A549 (cell line): ENCODE data around the gene DACH2. TPM values are rescaled to one million over a fixed set of nuclear protein-coding genes. Genes with fewer than 3 reads are reported as not detected.
A peak's percentile ranks its signal among the peaks of the same experiment; 100 is the strongest.

Experiments
- ATAC-seq, 2 experiments: fragments of 200-7000 bp in 1 of 2; fragments of >200 bp in 1 of 2; cut with Nextera tagmentation in 1 of 2; cut with Tn5 transposase in 1 of 2; 3 replicates each; pipeline versions ENCODE4 v1.8.0 to v1.9.1; 2018 to 2020; ENCODE audit warnings: mild to moderate bottlenecking in 1 of 2, moderate library complexity in 1 of 2
- CTCF ChIA-PET: fragments of 300-600 bp; sonication (Branson Sonifier 250); formaldehyde crosslinking; extraction: SDS; loops from one replicate; lab custom pipeline; 2021; ENCODE audit warnings: antibody characterized with exemption, inconsistent platforms; lab: Yijun Ruan, JAX
- POLR2A ChIA-PET: fragments of 350-600 bp; formaldehyde crosslinking; extraction: SDS; loops from one replicate; lab custom pipeline; 2021; ENCODE audit warnings: antibody characterized with exemption, inconsistent platforms; lab: Yijun Ruan, JAX
- DNase-seq, 2 experiments: peaks; one replicate each; pipeline versions ENCODE4 v3.0.0 to v3.0.0-alpha.2; 2011 to 2016; ENCODE audit warnings: low read depth in 1 of 2, low spot score in 1 of 2
- FAIRE-seq: peaks from 2 replicates; lab custom pipeline; 2011; peaks lifted over from hg19 to GRCh38; lab: Jason Lieb, UNC
- H3K27ac ChIP-seq, 2 experiments: fragments of >200 bp; sonication (Bioruptor Twin); formaldehyde crosslinking; 3 replicates each; pipeline ENCODE4 v1.5.1; 2016 to 2017
- H3K4me1 ChIP-seq: fragments of >200 bp; sonication (Bioruptor Twin); formaldehyde crosslinking; 3 replicates; pipeline ENCODE4 v1.6.1; 2016
- H3K4me2 ChIP-seq: fragments of >200 bp; sonication (Bioruptor Twin); formaldehyde crosslinking; 3 replicates; pipeline ENCODE4 v1.6.1; 2016
- H3K4me3 ChIP-seq: fragments of >200 bp; sonication (Bioruptor Twin); formaldehyde crosslinking; 3 replicates; pipeline ENCODE4 v1.5.1; 2016
- H3K9me3 ChIP-seq: fragments of >200 bp; sonication (Bioruptor Twin); formaldehyde crosslinking; 3 replicates; pipeline ENCODE4 v1.6.1; 2016
- ATOH8 ChIP-seq: fragments of 250-450 bp; sonication (Bioruptor Pico); IDR thresholded peaks from 2 replicates; pipeline ENCODE4 v1.5.0; 2020; ENCODE audit warnings: low read depth, mild to moderate bottlenecking, moderate library complexity
- BCL3 ChIP-seq: fragments of >200 bp; sonication (Bioruptor Twin); formaldehyde crosslinking; IDR thresholded peaks from 3 replicates; pipeline ENCODE4 v1.6.1; 2016
- CHD4 ChIP-seq: fragments of 200-600 bp; sonication (generic); IDR thresholded peaks from 2 replicates; pipeline ENCODE4 v1.6.1; 2016; ENCODE audit warnings: antibody characterized with exemption, mild to moderate bottlenecking, borderline replicate concordance
- E2F6 ChIP-seq: IDR thresholded peaks from 2 replicates; pipeline ENCODE4 v1.6.1; 2012; ENCODE audit warnings: low read depth, borderline replicate concordance
- EHMT2 ChIP-seq: fragments of 200-600 bp; sonication (generic); IDR thresholded peaks from 2 replicates; pipeline ENCODE4 v1.6.1; 2016; ENCODE audit warnings: antibody characterized with exemption, low read depth, mild to moderate bottlenecking, moderate library complexity
- ELK1 ChIP-seq: fragments of 150-350 bp; IDR thresholded peaks from 2 replicates; pipeline ENCODE4 v1.6.1; 2014; ENCODE audit warnings: low read depth, mild to moderate bottlenecking, low read length
- EP300 ChIP-seq, 2 experiments: fragments of >200 bp; sonication (Bioruptor Twin); formaldehyde crosslinking; IDR thresholded peaks; 2 replicates in 1 of 2; 3 replicates in 1 of 2; pipeline ENCODE4 v1.6.1; 2016 to 2017
- FOSB ChIP-seq: fragments of 250-450 bp; sonication (Bioruptor Pico); IDR thresholded peaks from 2 replicates; pipeline ENCODE4 v1.5.0; 2020; ENCODE audit warnings: mild to moderate bottlenecking, moderate library complexity
- FOSL2 ChIP-seq, 2 experiments: fragments of 450-650 bp in 1 of 2; fragments of >200 bp in 1 of 2; sonication (Bioruptor Twin) in 1 of 2; formaldehyde crosslinking; IDR thresholded peaks; 2 replicates each; pipeline versions ENCODE4 v1.5.0 to v1.6.1; 2016 to 2020; ENCODE audit warnings: mild to moderate bottlenecking in 1 of 2, moderate library complexity in 1 of 2
- HEYL ChIP-seq: fragments of 250-450 bp; sonication (Bioruptor Pico); IDR thresholded peaks from 2 replicates; pipeline ENCODE4 v1.8.0; 2021; ENCODE audit warnings: mild to moderate bottlenecking, moderate library complexity
- HOXB5 ChIP-seq: fragments of 250-450 bp; sonication (Bioruptor Pico); IDR thresholded peaks from 2 replicates; pipeline ENCODE4 v1.5.0; 2020; ENCODE audit warnings: mild to moderate bottlenecking, moderate library complexity
- KDM5A ChIP-seq: fragments of 200-600 bp; sonication (generic); IDR thresholded peaks from 2 replicates; pipeline ENCODE4 v1.6.1; 2016; ENCODE audit warnings: antibody characterized with exemption, mild to moderate bottlenecking
- MAFK ChIP-seq: fragments of 450-650 bp; IDR thresholded peaks from 2 replicates; pipeline ENCODE4 v1.6.1; 2014; ENCODE audit not compliant: partially characterized antibody
- MAZ ChIP-seq: fragments of 150-350 bp; IDR thresholded peaks from 2 replicates; pipeline ENCODE4 v1.6.1; 2014; ENCODE audit warnings: antibody characterized with exemption, low read depth, low read length, borderline replicate concordance
- MYC ChIP-seq: IDR thresholded peaks from 2 replicates; pipeline ENCODE4 v1.6.1; 2012; ENCODE audit warnings: mild to moderate bottlenecking, inconsistent platforms, low read length, improper control_type of control experiment, borderline replicate concordance
- NFE2L2 ChIP-seq: fragments of 150-350 bp; conservative IDR thresholded peaks from 2 replicates; pipeline ENCODE4 v1.6.1; 2014; ENCODE audit warnings: low read length
- POLR2AphosphoS2 ChIP-seq: conservative IDR thresholded peaks from 2 replicates; pipeline ENCODE4 v1.6.1; 2012; ENCODE audit warnings: low read length, improper control_type of control experiment, inconsistent platforms
- REST ChIP-seq: fragments of 200-600 bp; sonication (generic); IDR thresholded peaks from 2 replicates; pipeline ENCODE4 v1.6.1; 2016; ENCODE audit warnings: antibody characterized with exemption, mild to moderate bottlenecking, moderate library complexity
- RNF2 ChIP-seq: fragments of 200-600 bp; sonication (generic); IDR thresholded peaks from 2 replicates; pipeline ENCODE4 v1.6.1; 2016; ENCODE audit warnings: low read depth, mild to moderate bottlenecking, antibody characterized with exemption, moderate library complexity, borderline replicate concordance
- SMC3 ChIP-seq: fragments of >200 bp; sonication (Bioruptor Twin); formaldehyde crosslinking; IDR thresholded peaks from 3 replicates; pipeline ENCODE4 v1.6.1; 2018; ENCODE audit warnings: inconsistent platforms
- SREBF2 ChIP-seq: fragments of 450-650 bp; IDR thresholded peaks from 2 replicates; pipeline ENCODE4 v1.6.1; 2014; ENCODE audit warnings: mild to moderate bottlenecking, moderate library complexity
- USF2 ChIP-seq: fragments of 450-650 bp; IDR thresholded peaks from 2 replicates; pipeline ENCODE4 v1.6.1; 2014; ENCODE audit warnings: antibody characterized with exemption
- ZC3H11A ChIP-seq: fragments of 450-650 bp; IDR thresholded peaks from 2 replicates; pipeline ENCODE4 v1.6.1; 2014; ENCODE audit warnings: antibody characterized with exemption, mild to moderate bottlenecking
- WGBS: methylation state at CpG from one replicate; pipeline ENCODE4 v1.1.6; 2017; ENCODE audit errors: missing lambda C conversion rate; 5-methylcytosine and 5-hydroxymethylcytosine counted together
- polyA plus RNA-seq, 4 experiments: library from polyadenylated mRNA; depleted of rRNA in 3 of 4; stranded (reverse); fragments of >200 nt; fragmentation: RNase III in 1 of 4; extraction: RNeasy Plus Mini Kit Qiagen cat#74134 plus additional on column Dnase treatment in 1 of 4; gene quantifications; 2 replicates in 3 of 4; 3 replicates in 1 of 4; pipeline ENCODE4 v1.2.3, GENCODE V29; 2011 to 2017

DACH2 gene
- polyA plus RNA-seq, 2 of the 4 experiments (the other 2 are of a cell fraction), result 0.04 TPM; not detected in 1

- POLR2A ChIA-PET, result no interaction called here
- FAIRE-seq, result peak; percentile 82
- Histone ChIP-seq H3K4me1 (no peaks in the 10 kb centered on the region), H3K27ac (no peak overlapping the region), H3K9me3 (no peaks in the 10 kb centered on the region), H3K4me3 (no peak overlapping the region), H3K4me2 (no peak overlapping the region)
- WGBS, result 0% methylated on average over 1 of the region's 4 CpGs
- CTCF ChIA-PET, result interaction anchor here (0.9 kb wide), 1 partner anchor 10 kb away, joined by 4 read pairs; no protein-coding TSS in a partner anchor
- TF ChIP-seq MAFK (no peak), HEYL (CRISPR knock-in tag) (no peak), SMC3 (no peak), MYC (no peak), EHMT2 (no peak), USF2 (no peak), FOSB (CRISPR knock-in tag) (no peak), NFE2L2 (no peak), FOSL2 (IDR thresholded peaks at IDR 0.05) (no peak), FOSL2 (CRISPR knock-in tag; IDR thresholded peaks at IDR 0.05) (no peak)
- peak in 1 of 2 experiments; percentile 69; a peak in 3 of 6 replicates for ATAC-seq
- peak in 1 of 2 experiments; percentile 9 for DNase-seq
These were observed 200.4 kb downstream of the DACH2 start for GRCh38 chrX:86348669-86349068.

GRCh38 chrX:86349115-86349514 lies 200.9 kb downstream of the DACH2 start:
- ATAC-seq (no peak), DNase-seq (no peak), FAIRE-seq (no peak)
- WGBS, result 80% methylated on average over 11 of the region's 11 CpGs
- Histone ChIP-seq H3K27ac (no peak overlapping the region), H3K4me3 (no peak overlapping the region), H3K4me2 (no peak overlapping the region), H3K4me1 (no peaks in the 10 kb centered on the region), H3K9me3 (no peaks in the 10 kb centered on the region)
- ChIA-PET POLR2A (no interaction called here), CTCF (interaction anchor here (0.9 kb wide), 1 partner anchor 10 kb away, joined by 4 read pairs; no protein-coding TSS in a partner anchor)
- no peak for TF ChIP-seq EP300 (IDR thresholded peaks at IDR 0.05)

GRCh38 chrX:86369847-86370630 lies 221.8 kb downstream of the DACH2 start:
- 0% methylated on average over 3 of the region's 3 CpGs for WGBS
- ChIA-PET POLR2A (no interaction called here), CTCF (no interaction called here)
- Histone ChIP-seq H3K27ac (peak overlapping the region; percentile 61 to 70), H3K9me3 (no peaks in the 10 kb centered on the region), H3K4me1 (peaks cover 21% of the 10 kb centered on the region; the same call in 2 of the 3 replicates), H3K4me2 (peak overlapping the region; percentile 63), H3K4me3 (no peak overlapping the region)
- ATAC-seq (peak; percentile 86 to 91), FAIRE-seq (peak; percentile 59), DNase-seq (peak in 1 of 2 experiments; percentile 80)
- TF ChIP-seq ZC3H11A, result no peak
- TF ChIP-seq FOSL2 (IDR thresholded peaks at IDR 0.05), result peak; percentile 54
- peak; percentile 64 for TF ChIP-seq FOSL2 (CRISPR knock-in tag; IDR thresholded peaks at IDR 0.05)
- no peak for TF ChIP-seq CHD4
- TF ChIP-seq KDM5A, result no peak
- no peak for TF ChIP-seq RNF2
- TF ChIP-seq MYC, result no peak
- TF ChIP-seq HOXB5 (CRISPR knock-in tag), result no peak
- TF ChIP-seq REST, result no peak
- TF ChIP-seq ATOH8 (CRISPR knock-in tag), result no peak
- no peak for TF ChIP-seq FOSB (CRISPR knock-in tag)
- peak; percentile 75; the same call in 1 of the 3 replicates for TF ChIP-seq BCL3
- no peak for TF ChIP-seq SREBF2
- no peak for TF ChIP-seq POLR2AphosphoS2
- no peak for TF ChIP-seq E2F6
- no peak for TF ChIP-seq ELK1
- no peak for TF ChIP-seq MAZ
